Smooth muscle cell (in vitro differentiated cells): ENCODE results near the gene PTPRU. TPM values are rescaled to one million over a fixed set of nuclear protein-coding genes. Genes with fewer than 3 reads are reported as not detected.
A peak's percentile ranks its signal among the peaks of the same experiment; 100 is the strongest.

Experiments used
- DNase-seq: peaks from one replicate; lab custom pipeline; 2025; ENCODE audit not compliant: unreplicated experiment; lab: John Stamatoyannopoulos, UW
- H2AFZ ChIP-seq: fragments of 200-600 bp; sonication (generic); 2 replicates; pipeline ENCODE4 v1.6.0; 2016; ENCODE audit warnings: antibody characterized with exemption, low read depth, mild to moderate bottlenecking
- H3F3A ChIP-seq: fragments of 200-600 bp; sonication (generic); 2 replicates; pipeline ENCODE4 v1.6.0; 2017; ENCODE audit warnings: antibody characterized with exemption, low read depth
- H3K27ac ChIP-seq: fragments of 200-600 bp; sonication (generic); 2 replicates; pipeline ENCODE4 v1.5.1; 2016; ENCODE audit warnings: low read depth, mild to moderate bottlenecking
- H3K27me3 ChIP-seq: fragments of 200-600 bp; sonication (generic); 2 replicates; pipeline ENCODE4 v1.6.1; 2016; ENCODE audit warnings: low read depth, mild to moderate bottlenecking
- H3K36me3 ChIP-seq: fragments of 200-600 bp; sonication (generic); 2 replicates; pipeline ENCODE4 v1.5.1; 2016; ENCODE audit warnings: low read depth
- H3K4me1 ChIP-seq: fragments of 200-600 bp; sonication (generic); 2 replicates; pipeline ENCODE4 v1.5.1; 2016; ENCODE audit warnings: low read depth
- H3K4me2 ChIP-seq: fragments of 200-600 bp; sonication (generic); 2 replicates; pipeline ENCODE4 v1.6.0; 2016; ENCODE audit warnings: mild to moderate bottlenecking
- H3K4me3 ChIP-seq: fragments of 200-600 bp; sonication (generic); 2 replicates; pipeline ENCODE4 v1.5.1; 2016; ENCODE audit warnings: mild to moderate bottlenecking
- H3K79me2 ChIP-seq: fragments of 200-600 bp; sonication (generic); 2 replicates; pipeline ENCODE4 v1.6.0; 2016; ENCODE audit warnings: low read depth, mild to moderate bottlenecking
- H3K9ac ChIP-seq: fragments of 200-600 bp; sonication (generic); 2 replicates; pipeline ENCODE4 v1.6.0; 2016; ENCODE audit warnings: low read depth
- H3K9me3 ChIP-seq: fragments of 200-600 bp; sonication (generic); replicated peaks from 2 replicates; pipeline ENCODE4 v1.5.1; 2016; ENCODE audit warnings: low read depth
- H4K20me1 ChIP-seq: fragments of 200-600 bp; sonication (generic); 2 replicates; pipeline ENCODE4 v1.6.0; 2016; ENCODE audit warnings: low read depth
- WGBS: methylation state at CpG from one replicate; pipeline ENCODE4 v1.1.7; 2016; ENCODE audit warnings: low lambda C conversion rate; 5-methylcytosine and 5-hydroxymethylcytosine counted together
- polyA plus RNA-seq: library from polyadenylated mRNA; unstranded; fragments of >200 nt; fragmentation: Nextera tagmentation; extraction: Ambion mirVana; gene quantifications from 2 replicates; pipeline ENCODE4 v1.2.1, GENCODE V29; 2016
- total RNA-seq: library from RNA; depleted of rRNA; stranded (reverse); fragments of >200 nt; gene quantifications from 2 replicates; pipeline ENCODE4 v1.2.3, GENCODE V29; 2014
- TF ChIP-seq, protein P1 (sequence below): fragments of 200-600 bp; sonication (generic); IDR thresholded peaks from 2 replicates; pipeline ENCODE4 v1.5.1; 2017; ENCODE audit warnings: borderline replicate concordance, mild to moderate bottlenecking, antibody characterized with exemption; ENCODE audit not compliant: insufficient read depth, poor library complexity, severe bottlenecking

The PTPRU gene
- total and polyA plus RNA-seq, 2 experiments from 2014 or later: 41.1 to 67.8 TPM

DNA sequence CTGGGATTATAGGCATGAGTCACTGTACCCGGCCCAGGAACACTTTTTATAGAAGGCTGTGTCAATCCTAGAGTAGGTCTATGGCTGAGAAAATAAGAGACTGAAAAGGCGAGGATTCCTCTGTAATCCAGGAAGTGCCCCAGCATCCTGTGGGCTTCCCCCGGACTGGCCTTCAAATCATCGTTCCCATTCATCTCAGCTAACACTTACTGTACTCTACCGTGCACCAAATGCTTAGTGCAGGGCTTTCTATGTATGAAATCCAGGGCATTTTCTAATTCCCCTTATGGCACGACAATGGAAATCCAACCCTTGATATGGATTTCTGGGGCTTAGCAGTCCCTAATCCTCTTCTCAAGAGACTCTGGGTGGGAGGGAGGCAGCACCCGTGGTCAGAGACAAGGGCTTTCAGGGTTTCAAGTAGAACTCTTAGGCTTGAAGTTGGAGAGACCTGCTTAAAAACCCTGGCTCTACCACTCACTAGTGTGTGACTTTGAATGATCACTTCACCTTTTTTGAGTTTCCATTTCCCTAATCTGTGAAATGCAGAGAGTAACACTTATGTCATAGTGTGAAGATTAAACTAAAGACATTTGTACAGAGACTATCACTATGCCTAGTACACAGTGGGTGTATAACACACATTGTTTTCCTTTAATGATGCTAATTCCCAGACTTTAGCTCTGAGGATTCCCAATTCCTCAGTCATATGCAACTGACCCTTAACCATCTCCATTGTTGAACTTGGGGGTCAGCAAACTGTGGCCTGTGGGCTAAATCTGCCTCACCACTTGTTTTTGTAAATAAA, 25.8 kb upstream of the PTPRU start:
- H3K27me3 ChIP-seq: no peaks in the 10 kb centered on the region
- H3K27ac ChIP-seq: peak overlapping the region; percentile 66
- H3K4me3 ChIP-seq: no peak overlapping the region
- no peaks in the 10 kb centered on the region for H3K79me2 ChIP-seq
- no peaks in the 10 kb centered on the region for H3K9me3 ChIP-seq
- TF ChIP-seq, protein P1, sequence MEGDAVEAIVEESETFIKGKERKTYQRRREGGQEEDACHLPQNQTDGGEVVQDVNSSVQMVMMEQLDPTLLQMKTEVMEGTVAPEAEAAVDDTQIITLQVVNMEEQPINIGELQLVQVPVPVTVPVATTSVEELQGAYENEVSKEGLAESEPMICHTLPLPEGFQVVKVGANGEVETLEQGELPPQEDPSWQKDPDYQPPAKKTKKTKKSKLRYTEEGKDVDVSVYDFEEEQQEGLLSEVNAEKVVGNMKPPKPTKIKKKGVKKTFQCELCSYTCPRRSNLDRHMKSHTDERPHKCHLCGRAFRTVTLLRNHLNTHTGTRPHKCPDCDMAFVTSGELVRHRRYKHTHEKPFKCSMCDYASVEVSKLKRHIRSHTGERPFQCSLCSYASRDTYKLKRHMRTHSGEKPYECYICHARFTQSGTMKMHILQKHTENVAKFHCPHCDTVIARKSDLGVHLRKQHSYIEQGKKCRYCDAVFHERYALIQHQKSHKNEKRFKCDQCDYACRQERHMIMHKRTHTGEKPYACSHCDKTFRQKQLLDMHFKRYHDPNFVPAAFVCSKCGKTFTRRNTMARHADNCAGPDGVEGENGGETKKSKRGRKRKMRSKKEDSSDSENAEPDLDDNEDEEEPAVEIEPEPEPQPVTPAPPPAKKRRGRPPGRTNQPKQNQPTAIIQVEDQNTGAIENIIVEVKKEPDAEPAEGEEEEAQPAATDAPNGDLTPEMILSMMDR: no peak
- peaks cover 27% of the 10 kb centered on the region for H3F3A ChIP-seq
- no peak for DNase-seq
- peak overlapping the region; percentile 62 for H3K4me2 ChIP-seq
- H3K36me3 ChIP-seq: no peaks in the 10 kb centered on the region
- no peak overlapping the region for H2AFZ ChIP-seq
- no peaks in the 10 kb centered on the region for H4K20me1 ChIP-seq
- no peak overlapping the region for H3K9ac ChIP-seq
- WGBS: 25% methylated on average over 7 of the region's 7 CpGs
- H3K4me1 ChIP-seq: peaks cover 7% of the 10 kb centered on the region

DNA sequence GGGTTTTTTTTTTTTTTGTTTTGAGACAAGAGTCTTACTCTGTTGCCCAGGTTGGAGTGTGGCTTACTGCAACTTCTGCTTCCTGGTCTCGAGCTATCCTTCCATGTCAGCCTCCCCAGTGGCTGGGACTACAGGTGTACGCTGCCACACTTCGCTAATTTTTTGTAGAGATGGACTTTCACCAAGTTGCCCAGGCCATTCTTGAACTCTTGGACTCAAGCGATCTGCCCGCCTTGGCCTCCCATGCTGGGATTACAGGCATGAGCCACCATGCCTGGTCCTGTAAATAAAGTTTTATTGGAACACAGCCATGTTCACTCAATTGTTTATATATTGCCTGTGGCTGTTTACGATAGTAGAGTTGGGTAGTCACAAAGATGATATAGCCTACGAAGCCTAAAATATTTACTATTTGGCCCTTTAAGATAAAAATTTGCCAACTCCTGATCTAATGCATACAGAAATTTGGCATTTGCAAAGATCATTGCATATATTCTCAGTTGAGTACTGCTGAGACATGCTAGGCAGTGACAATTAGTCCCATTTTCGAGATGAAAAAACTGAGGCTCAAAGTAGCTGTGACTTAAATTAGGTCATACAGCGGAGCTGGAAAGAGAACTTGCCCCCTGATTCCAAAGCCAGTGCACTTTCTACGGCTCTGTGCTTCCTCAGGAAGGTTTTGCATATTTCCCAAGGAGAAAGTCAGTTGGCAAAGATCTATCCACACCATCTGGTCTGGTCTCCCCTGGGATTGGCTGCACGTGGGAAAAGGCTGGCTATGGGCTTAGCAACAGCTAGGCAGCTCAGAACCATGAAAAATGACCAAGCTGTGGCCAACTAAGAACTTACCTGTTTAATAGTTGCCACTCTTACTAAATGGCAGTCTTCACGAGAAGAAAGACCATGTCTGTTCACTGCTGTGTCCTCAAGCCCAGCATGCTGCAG, 25.0 kb upstream of the PTPRU start:
- Histone ChIP-seq H3K27me3 (no peaks in the 10 kb centered on the region), H3K4me1 (peaks cover 7% of the 10 kb centered on the region), H2AFZ (no peak overlapping the region), H3K4me3 (no peak overlapping the region), H3K27ac (peak overlapping the region; percentile 66), H3K4me2 (no peak overlapping the region), H3K9me3 (no peaks in the 10 kb centered on the region), H3K79me2 (no peaks in the 10 kb centered on the region), H3K9ac (no peak overlapping the region), H3F3A (peaks cover 27% of the 10 kb centered on the region), H4K20me1 (no peaks in the 10 kb centered on the region), H3K36me3 (no peaks in the 10 kb centered on the region)
- WGBS: 92% methylated on average over 12 of the region's 12 CpGs
- DNase-seq: no peak
- TF ChIP-seq, protein P1: no peak

GRCh38 chr1:29213055-29213454, 23.3 kb upstream of the PTPRU start:
- no peaks in the 10 kb centered on the region for H3K27me3 ChIP-seq
- H3K4me2 ChIP-seq: no peak overlapping the region
- H3K27ac ChIP-seq: no peak overlapping the region
- peaks cover 28% of the 10 kb centered on the region for H3F3A ChIP-seq
- H3K4me3 ChIP-seq: no peak overlapping the region
- H4K20me1 ChIP-seq: no peaks in the 10 kb centered on the region
- H3K36me3 ChIP-seq: no peaks in the 10 kb centered on the region
- no peaks in the 10 kb centered on the region for H3K9me3 ChIP-seq
- DNase-seq: no peak
- H3K79me2 ChIP-seq: no peaks in the 10 kb centered on the region
- no peak overlapping the region for H2AFZ ChIP-seq
- H3K9ac ChIP-seq: no peak overlapping the region
- WGBS: 82% methylated on average over 5 of the region's 5 CpGs
- TF ChIP-seq, protein P1: no peak
- peaks cover 7% of the 10 kb centered on the region for H3K4me1 ChIP-seq
